KOPT-K1 (cell line): ENCODE measurements around the gene PDK4.
"Not testable (repeated sequence)": the region's sequence is repeated elsewhere in the genome, so short reads cannot be mapped to it uniquely, and the experiment has no call there.

Source experiments
- H3K27ac ChIP-seq: fragments of 200-600 bp; sonication (generic); 2 replicates; pipeline ENCODE4 v1.5.1; 2016; ENCODE audit warnings: antibody characterized with exemption, mild to moderate bottlenecking, low read depth, low read length; ENCODE audit not compliant: poor library complexity, severe bottlenecking
- H3K36me3 ChIP-seq: fragments of 200-600 bp; sonication (generic); 2 replicates; pipeline ENCODE4 v1.5.1; 2017; ENCODE audit warnings: antibody characterized with exemption, mild to moderate bottlenecking, low read length, moderate library complexity; ENCODE audit not compliant: insufficient read depth
- H3K9me3 ChIP-seq: fragments of 200-600 bp; sonication (generic); 2 replicates; pipeline ENCODE4 v1.5.1; 2017; ENCODE audit warnings: antibody characterized with exemption, low read length, mild to moderate bottlenecking; ENCODE audit not compliant: insufficient read depth, poor library complexity, severe bottlenecking

Gene PDK4

DNA sequence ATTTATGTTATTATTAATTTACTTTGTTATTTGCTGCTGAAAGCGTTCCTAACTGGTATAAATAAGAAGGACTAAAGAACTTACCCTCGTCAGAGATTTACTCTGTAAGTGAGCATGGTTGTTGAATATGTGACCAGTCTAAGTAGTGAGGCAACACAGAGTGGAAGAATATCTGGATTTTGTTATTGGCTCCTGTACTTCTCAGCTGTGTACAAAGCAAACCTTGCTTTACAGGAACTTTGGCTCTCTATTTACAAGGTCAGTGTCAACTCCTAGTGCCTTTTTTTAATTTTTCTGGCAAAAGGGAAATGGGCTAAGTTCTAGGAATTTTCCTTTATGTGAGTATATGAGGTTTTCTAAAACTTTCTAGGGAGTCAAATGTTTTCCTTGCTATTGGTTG is 35.6 kb downstream of the PDK4 start:
- Histone ChIP-seq H3K36me3 (no peaks in the 10 kb centered on the region), H3K27ac (no peak overlapping the region), H3K9me3 (no peaks in the 10 kb centered on the region)

DNA sequence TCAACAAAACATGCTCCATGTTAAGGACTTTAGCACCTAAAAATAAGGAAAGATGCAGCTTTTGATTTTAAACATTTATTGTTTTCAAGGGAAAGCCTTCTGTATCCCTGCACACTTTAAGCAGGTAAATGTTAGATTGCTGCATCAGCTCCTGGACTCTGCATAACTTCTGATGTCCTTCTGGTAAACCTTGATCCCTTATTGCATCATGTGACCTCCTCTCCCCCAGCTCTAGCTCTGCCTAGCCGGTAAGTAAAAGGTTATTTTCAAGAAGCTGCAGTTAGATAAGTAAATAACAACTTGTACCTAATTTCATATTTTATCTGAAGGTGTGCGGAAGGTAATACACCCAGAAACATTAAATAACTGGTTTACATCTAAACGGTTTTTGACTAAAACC is 37.5 kb downstream of the PDK4 start:
- no peaks in the 10 kb centered on the region for H3K36me3 ChIP-seq
- H3K27ac ChIP-seq, result no peak overlapping the region
- no peaks in the 10 kb centered on the region for H3K9me3 ChIP-seq

DNA sequence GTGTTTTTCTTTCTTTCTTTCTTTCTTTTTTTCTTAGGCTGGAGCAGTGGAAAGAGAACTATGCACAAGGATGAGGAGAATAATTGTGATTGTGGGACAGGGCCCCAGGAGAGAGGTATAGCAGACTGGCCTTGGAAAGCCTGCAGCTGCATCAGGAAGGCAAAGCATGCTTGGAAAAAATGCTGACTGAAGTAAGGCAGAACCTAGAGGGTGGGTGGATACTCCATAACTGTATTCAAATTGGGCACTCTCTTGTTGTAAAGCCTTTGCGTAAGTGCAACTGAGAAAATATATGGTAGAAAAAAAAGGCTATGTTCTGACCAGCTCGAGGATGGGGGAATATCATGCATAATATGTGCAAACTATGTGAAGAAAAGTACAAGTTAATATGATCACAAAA is 39.5 kb downstream of the PDK4 start:
- Histone ChIP-seq H3K9me3 (no peaks in the 10 kb centered on the region), H3K27ac (no peak overlapping the region), H3K36me3 (no peaks in the 10 kb centered on the region)

DNA sequence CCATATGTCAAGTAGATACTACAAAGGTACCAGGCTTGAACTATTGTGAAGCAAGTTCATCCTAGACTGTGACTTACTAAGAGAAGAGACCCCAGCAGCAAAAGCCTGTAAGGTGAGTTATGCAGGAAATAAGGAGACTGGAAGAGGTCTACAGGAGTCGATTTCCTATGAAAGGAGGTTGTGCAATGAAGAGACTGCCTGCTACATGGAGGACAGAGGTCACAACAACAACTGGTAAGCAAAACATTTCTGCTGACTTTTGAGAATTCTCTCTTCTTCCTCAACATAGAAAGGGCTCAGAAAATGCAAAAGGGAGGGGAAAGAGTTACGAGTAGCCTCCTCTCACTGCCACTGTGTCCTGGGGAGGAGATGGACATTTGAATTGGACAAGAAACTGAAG is 42.4 kb downstream of the PDK4 start:
- no peak overlapping the region for H3K27ac ChIP-seq
- no peaks in the 10 kb centered on the region for H3K36me3 ChIP-seq
- H3K9me3 ChIP-seq, result no peaks in the 10 kb centered on the region

DNA sequence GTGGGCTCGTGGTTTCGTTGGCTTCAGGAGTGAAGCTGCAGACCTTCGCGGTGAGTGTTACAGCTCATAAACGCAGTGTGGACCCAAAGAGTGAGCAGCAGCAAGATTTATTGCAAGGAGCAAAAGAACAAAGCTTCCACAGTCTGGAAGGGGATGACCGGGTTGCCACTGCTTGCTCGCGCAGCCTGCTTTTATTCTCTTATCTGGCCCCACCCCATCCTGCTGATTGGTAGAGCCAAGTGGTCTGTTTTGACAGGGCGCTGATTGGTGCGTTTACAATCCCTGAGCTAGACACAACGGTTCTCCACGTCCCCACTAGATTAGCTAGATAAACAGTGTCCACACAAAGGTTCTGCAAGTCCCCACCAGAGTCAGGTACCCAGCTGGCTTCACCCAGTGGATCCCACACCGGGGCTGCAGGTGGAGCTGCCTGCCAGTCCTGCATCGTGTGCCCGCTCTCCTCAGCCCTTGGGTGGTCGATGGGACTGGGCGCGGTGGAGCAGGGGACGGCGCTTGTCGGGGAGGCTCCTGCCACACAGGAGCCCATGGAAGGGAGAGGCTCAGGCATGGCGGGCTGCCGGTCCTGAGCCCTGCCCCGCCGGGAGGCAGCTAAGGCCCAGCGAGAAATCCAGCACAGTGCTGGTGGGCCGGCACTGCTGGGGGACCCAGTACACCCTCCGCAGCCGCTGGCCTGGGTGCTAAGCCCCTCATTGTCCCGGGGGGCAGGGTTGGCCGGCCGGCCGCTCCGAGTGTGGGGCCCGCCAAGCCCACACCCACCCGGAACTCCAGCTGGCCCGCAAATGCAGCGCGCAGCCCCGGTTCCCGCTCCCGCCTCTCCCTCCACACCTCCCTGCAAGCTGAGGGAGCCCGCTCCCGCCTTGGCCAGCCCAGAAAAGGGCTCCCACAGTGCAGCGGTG is 44.0 kb downstream of the PDK4 start:
- H3K36me3 ChIP-seq, H3K9me3 ChIP-seq, H3K27ac ChIP-seq: not testable (repeated sequence)

DNA sequence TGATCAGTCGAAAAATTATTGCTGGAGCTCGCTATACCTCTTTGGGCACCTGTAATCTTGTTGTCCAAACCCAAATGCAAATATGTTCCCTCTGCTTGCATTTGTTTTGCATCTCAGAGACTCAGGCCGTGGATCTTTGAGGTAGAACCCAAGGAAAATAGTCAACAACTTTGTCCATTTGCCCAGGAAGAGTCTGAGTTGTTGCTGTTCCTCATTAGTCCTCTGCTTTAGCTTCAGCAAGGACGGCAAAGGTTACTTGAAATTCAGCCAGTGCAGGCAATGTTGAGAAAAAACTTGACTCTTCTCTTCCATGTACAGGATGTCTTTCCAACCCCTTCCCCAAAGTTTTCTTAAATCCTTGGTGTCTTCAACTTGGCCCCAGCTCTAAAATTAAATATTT is 45.8 kb downstream of the PDK4 start:
- H3K9me3 ChIP-seq, result no peaks in the 10 kb centered on the region
- no peaks in the 10 kb centered on the region for H3K36me3 ChIP-seq
- no peak overlapping the region for H3K27ac ChIP-seq

DNA sequence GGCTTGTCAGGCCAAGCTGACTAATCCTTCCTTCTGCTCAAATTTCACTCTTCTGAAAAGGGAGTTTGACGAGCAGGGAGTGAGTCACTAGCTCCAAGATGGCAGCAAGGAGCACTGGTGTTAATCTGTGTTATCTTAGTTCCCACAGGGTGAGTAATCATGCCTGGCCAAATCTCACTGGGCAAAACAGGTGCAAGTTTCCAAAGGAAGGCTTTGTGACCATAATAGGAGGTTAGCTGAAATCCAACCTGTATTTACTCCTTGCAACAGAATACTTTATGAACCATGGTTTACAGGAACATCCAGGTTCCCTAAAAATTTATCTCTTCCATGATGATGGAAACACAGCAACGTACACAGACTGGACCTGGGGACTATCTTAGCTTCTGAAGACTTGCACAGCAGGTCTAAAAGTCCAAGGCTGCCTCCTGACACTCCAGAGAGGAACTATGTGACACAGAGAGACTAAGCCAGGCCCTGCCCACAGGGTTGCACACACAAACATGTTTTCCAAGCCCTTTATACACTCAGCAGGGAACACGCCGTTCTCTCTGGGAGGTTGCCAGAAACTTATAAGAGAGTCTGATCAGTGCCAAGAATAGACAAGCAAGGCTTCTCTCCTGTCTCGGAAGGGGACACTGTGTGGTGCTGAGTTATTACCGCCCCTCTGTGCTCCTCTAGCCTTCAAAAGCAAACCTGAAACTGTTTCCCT is 46.3 kb downstream of the PDK4 start:
- Histone ChIP-seq H3K36me3 (no peaks in the 10 kb centered on the region), H3K9me3 (no peaks in the 10 kb centered on the region), H3K27ac (no peak overlapping the region)

DNA sequence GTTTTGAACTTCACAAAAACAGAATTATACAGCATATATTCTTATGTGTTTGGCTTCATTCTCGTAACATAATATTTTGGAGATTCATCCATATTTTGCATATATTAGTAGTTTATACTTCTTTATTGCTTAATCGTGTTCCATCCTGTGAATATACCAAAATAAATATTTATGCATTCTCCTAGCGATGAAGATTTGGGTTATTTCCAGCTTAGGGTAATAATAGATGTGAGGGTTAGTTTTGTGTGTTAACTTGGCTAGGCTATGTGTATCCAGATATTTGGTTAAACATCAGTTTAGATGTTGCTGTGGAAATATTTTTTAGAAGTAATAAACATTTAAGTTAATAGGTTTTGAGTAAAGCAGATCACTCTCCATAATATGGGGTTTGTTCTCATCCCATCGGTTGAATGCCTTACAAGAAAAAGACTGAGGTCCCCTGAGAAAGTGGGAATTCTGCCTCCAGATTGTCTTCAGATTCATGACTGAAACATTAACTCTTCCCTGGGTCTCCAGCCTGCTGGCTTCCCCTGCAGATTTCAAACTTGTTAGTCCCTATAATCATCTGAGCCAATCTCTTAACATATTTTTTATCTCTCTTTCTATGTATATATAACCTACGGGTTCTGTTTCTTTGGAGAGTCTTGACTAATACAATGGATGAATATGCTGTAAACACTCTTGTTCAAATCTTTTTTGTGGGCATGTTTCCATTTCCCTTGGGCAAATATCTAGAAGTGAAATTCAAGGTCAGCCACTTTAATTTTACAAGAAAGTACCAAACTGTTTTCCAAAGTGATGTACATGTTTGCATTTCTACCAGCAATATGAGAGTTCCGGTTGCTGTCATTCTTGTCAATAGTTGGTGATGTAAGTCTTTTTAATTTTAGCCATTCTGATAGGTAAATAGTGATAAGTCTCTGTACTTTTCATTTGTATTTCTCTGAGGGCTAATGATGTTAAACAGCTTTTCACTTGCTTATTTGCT is 48.7 kb downstream of the PDK4 start:
- H3K9me3 ChIP-seq, result no peaks in the 10 kb centered on the region
- no peaks in the 10 kb centered on the region for H3K36me3 ChIP-seq
- H3K27ac ChIP-seq, result no peak overlapping the region

DNA sequence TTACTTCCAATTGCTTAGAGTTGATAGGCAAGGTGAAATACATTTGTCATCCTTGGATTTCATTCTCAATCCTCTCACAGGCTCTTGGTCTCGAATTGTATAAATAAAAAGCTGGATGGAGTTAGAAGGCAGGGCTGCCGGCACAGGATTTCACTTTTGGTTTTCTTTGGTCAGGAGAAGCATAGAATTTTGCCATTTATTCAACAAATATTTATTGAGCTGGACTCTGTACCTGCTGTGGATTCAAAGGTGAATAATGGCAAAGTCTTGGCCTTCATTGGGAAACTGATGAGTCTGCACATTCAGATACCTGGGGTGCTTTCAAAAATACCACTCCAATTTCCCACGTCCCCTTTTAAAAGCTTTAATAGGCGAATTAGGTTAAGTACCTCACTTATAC is 49.7 kb downstream of the PDK4 start:
- no peaks in the 10 kb centered on the region for H3K36me3 ChIP-seq
- H3K27ac ChIP-seq, result no peak overlapping the region
- H3K9me3 ChIP-seq, result no peaks in the 10 kb centered on the region

DNA sequence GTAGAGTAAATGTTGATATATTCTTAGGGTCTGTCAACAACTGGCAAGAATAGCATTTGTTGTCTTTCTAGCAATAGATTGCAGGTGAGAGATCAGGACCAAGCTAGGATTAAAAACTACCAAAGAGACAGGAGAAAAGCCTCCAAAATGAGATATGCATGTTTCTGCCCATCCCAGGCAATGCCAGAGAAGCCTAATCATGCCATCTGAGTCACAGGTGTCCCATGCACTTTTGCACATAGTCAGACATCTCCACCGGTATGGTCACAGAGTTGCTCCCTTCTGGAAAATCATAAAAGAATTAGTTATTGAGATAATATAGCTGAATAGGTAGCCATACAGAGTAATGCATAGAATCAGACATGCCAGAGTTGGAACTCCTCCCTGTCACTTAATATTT is 50.6 kb downstream of the PDK4 start:
- Histone ChIP-seq H3K36me3 (no peaks in the 10 kb centered on the region), H3K9me3 (no peaks in the 10 kb centered on the region), H3K27ac (no peak overlapping the region)

DNA sequence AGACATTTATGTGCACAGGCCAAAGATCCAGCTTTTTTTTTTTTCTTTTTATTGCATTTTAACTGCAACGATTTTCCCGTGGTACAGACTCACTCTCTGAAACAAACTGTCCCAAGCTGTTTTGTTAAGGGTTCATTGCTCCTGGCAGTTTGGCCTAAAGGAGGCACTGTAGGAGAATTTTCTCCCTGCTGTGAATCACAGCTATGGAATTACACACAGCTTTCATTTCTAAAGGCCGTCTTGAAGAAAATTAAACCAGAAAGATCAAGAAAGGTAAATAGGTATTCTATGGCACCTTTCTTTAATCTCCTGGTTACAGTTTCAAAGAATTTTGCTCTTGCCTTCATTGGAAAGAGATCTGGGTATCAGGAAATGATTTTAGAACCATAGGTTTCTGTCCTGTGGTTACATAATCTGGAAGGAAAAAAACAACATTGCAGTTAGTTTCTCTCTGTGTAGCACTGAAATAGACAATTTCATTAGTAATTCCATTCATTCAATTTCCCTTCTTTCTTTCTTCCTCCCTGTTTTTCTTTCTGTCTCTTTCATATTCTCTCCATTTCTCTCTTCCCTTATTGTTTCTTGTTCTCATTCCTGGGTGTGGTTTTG is 51.2 kb downstream of the PDK4 start:
- no peaks in the 10 kb centered on the region for H3K36me3 ChIP-seq
- H3K9me3 ChIP-seq, result no peaks in the 10 kb centered on the region
- H3K27ac ChIP-seq, result no peak overlapping the region

DNA sequence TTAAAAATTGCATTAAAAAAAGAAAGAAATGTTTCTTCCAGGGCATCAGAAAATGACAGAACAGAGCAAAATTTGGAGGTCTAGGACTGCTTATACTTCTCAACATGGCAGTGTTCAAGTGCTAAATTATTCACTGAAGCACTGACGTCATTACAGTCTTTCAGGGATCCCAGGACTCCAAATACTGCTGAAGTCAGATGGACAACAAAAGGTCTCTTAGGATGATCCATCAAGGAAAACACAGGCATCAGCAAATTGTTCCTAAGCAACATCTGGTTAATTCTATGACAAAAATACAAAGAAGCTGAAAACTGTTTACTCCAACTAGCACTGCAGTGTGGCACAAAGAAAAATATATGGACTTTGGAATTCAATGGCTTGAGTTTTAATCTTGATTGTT is 52.1 kb downstream of the PDK4 start:
- Histone ChIP-seq H3K27ac (no peak overlapping the region), H3K9me3 (no peaks in the 10 kb centered on the region), H3K36me3 (no peaks in the 10 kb centered on the region)

DNA sequence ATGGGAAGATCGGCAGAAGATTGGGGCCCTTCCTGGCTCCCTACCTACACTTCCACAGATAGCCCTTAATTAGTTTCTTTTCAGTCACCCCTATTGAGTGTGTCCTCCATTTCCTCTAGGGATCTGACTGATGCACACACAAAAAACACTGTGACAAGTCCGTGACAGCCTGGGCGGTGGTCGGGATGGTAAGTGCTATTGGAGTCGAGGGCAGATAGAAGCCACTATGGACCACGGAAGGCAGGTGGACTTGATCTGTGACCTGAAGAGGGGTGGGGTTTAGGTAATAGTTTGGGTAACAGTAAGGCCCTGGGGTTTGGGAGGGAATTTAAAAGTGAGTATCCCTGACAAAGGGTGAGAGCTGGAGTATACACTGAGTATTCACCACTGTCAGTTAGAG is 53.0 kb downstream of the PDK4 start:
- H3K27ac ChIP-seq, result no peak overlapping the region
- no peaks in the 10 kb centered on the region for H3K9me3 ChIP-seq
- H3K36me3 ChIP-seq, result no peaks in the 10 kb centered on the region

DNA sequence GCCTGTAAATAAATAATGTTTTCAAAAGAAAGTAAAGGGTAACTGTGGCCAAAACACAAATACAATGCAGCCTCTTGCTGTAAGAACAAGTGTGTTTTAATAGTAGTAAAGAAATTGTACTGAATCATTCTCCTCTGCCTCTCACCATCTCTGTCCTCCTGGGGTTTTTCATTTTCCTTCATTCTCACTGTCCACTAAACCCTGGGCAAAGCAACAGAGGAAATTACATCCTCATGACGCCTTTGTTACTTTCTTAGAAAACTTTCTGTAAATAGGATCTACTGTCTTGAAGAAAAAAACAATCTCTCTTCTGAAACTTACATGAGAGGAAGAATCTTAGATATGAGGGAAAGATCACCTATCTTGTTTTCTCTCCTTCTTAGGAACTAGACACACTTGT is 56.0 kb downstream of the PDK4 start:
- Histone ChIP-seq H3K36me3 (no peaks in the 10 kb centered on the region), H3K9me3 (no peaks in the 10 kb centered on the region), H3K27ac (no peak overlapping the region)
